ENCODE measurements around the gene C6orf136.
"Not testable (repeated sequence)": the region's sequence is repeated elsewhere in the genome, so short reads cannot be mapped to it uniquely, and the experiment has no call there.

The C6orf136 gene

GRCh38 chr6:30646450-30647241 is at the start of gene C6orf136:
C6orf136 (plus strand) TSS chr6:30647133; CDS start chr6:30647232, 99 bp downstream.
- peak; percentile 81 for DNase-seq (ENCODE audit: low spot score)
- no peak for FAIRE-seq

- FAIRE-seq: not testable (repeated sequence)
- peak; percentile 25 for DNase-seq (ENCODE audit: low spot score)
These were observed 49.4 kb upstream of the C6orf136 start for GRCh38 chr6:30597315-30598144.

GRCh38 chr6:30598912-30599624 is 47.9 kb upstream of the C6orf136 start:
- DNase-seq (ENCODE audit: low spot score) (no peak), FAIRE-seq (no peak)

GRCh38 chr6:30599625-30600324 is 47.2 kb upstream of the C6orf136 start:
- no peak for FAIRE-seq
- DNase-seq (ENCODE audit: low spot score): no peak

GRCh38 chr6:30600451-30600961 is 46.4 kb upstream of the C6orf136 start:
- DNase-seq (ENCODE audit: low spot score) (no peak), FAIRE-seq (no peak)

- DNase-seq (ENCODE audit: low spot score) (no peak), FAIRE-seq (no peak)
These were observed 45.5 kb upstream of the C6orf136 start for GRCh38 chr6:30601436-30601814.

GRCh38 chr6:30601815-30602641 is 44.9 kb upstream of the C6orf136 start:
- DNase-seq (ENCODE audit: low spot score): no peak
- FAIRE-seq: no peak

- DNase-seq (ENCODE audit: low spot score) (no peak), FAIRE-seq (no peak)
These were observed 43.0 kb upstream of the C6orf136 start for GRCh38 chr6:30603961-30604360.

GRCh38 chr6:30610065-30610464 is 36.9 kb upstream of the C6orf136 start:
- no peak for FAIRE-seq
- DNase-seq (ENCODE audit: low spot score): no peak

- no peak for FAIRE-seq
These were observed 35.6 kb upstream of the C6orf136 start for GRCh38 chr6:30611150-30611855.

GRCh38 chr6:30611856-30612194 is 35.1 kb upstream of the C6orf136 start:
- FAIRE-seq: no peak
- DNase-seq (ENCODE audit: low spot score): no peak

More at GRCh38 chr6:30611150-30611855, 35.6 kb upstream of the C6orf136 start:
- DNase-seq (ENCODE audit: low spot score): no peak

GRCh38 chr6:30612213-30612612 is 34.7 kb upstream of the C6orf136 start:
- no peak for FAIRE-seq
- no peak for DNase-seq (ENCODE audit: low spot score)

GRCh38 chr6:30612687-30613248 is 34.2 kb upstream of the C6orf136 start:
- DNase-seq (ENCODE audit: low spot score): peak; percentile 66

GRCh38 chr6:30613251-30614043 is 33.5 kb upstream of the C6orf136 start:
- DNase-seq (ENCODE audit: low spot score): peak; percentile 36
- FAIRE-seq: no peak

More at GRCh38 chr6:30612687-30613248, 34.2 kb upstream of the C6orf136 start:
- FAIRE-seq: peak; percentile 79

- FAIRE-seq (no peak), DNase-seq (ENCODE audit: low spot score) (no peak)
These were observed 32.7 kb upstream of the C6orf136 start for GRCh38 chr6:30614044-30614842.

- DNase-seq (ENCODE audit: low spot score) (peak; percentile 89), FAIRE-seq (peak; percentile 74)
These were observed 32.1 kb upstream of the C6orf136 start for GRCh38 chr6:30614843-30615218.

GRCh38 chr6:30615219-30615957 is 31.5 kb upstream of the C6orf136 start:
- DNase-seq (ENCODE audit: low spot score) (peak; percentile 73), FAIRE-seq (no peak)
